ENCODE measurements around the gene ZNF276.

DNA sequence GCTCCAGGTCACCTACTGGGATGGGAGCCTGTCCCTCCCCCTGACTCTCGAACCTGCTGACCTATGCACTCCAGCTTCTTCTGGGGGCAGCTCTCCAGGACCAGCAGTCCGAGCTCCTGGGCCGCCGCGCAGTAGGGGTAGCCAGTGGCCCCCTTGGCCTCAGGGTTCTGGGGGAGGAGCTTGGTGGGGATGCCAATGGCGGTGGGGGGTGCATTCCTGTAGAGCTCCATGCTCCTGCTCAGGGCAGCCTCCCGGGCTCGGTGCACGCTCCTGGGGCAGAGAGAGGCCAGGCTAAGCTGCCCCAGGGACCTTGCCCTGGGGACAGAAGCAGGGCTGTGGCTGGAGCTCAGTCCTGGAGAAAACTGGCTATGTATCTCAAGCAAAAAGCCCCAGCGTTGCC, 12.2 kb upstream of the ZNF276 start:
- TF ChIP-seq, protein P1, sequence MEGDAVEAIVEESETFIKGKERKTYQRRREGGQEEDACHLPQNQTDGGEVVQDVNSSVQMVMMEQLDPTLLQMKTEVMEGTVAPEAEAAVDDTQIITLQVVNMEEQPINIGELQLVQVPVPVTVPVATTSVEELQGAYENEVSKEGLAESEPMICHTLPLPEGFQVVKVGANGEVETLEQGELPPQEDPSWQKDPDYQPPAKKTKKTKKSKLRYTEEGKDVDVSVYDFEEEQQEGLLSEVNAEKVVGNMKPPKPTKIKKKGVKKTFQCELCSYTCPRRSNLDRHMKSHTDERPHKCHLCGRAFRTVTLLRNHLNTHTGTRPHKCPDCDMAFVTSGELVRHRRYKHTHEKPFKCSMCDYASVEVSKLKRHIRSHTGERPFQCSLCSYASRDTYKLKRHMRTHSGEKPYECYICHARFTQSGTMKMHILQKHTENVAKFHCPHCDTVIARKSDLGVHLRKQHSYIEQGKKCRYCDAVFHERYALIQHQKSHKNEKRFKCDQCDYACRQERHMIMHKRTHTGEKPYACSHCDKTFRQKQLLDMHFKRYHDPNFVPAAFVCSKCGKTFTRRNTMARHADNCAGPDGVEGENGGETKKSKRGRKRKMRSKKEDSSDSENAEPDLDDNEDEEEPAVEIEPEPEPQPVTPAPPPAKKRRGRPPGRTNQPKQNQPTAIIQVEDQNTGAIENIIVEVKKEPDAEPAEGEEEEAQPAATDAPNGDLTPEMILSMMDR (optimal IDR thresholded peaks at IDR 0.05 in 1 of 3, IDR thresholded peaks at IDR 0.05 in 1 of 3, conservative IDR thresholded peaks at IDR 0.05 in 1 of 3; ENCODE audit: extremely low read depth in 1 of 3, insufficient read depth in 2 of 3, low read length in 3 of 3): no peak
- TF ChIP-seq EZH2 (IDR thresholded peaks at IDR 0.05; ENCODE audit: low read length): no peak
